HepG2 (cell line): Measurements from ENCODE around the gene AGAP1. TPM values are rescaled to one million over a fixed set of nuclear protein-coding genes. Genes with fewer than 3 reads are reported as not detected.

Source experiments
- ATAC-seq: fragments of 200-7000 bp; cut with Tn5 transposase; 3 replicates; pipeline ENCODE4 v1.9.1; 2020; ENCODE audit warnings: mild to moderate bottlenecking, moderate library complexity
- BruUV-seq: library from RNA; stranded (reverse); fragments of 400-500 nt; replicated peaks from 2 replicates; lab custom pipeline; 2021; lab: Mats Ljungman, UMichigan
- CTCF ChIA-PET: fragments of 300-600 bp; formaldehyde crosslinking; extraction: SDS; loops from one replicate; lab custom pipeline; 2021; ENCODE audit warnings: low total read pairs, inconsistent platforms, low intra/inter-chr PET ratio; lab: Yijun Ruan, JAX
- POLR2A ChIA-PET: fragments of 350-600 bp; sonication (Branson Sonifier 250); formaldehyde crosslinking; loops from one replicate; lab custom pipeline; 2020; ENCODE audit warnings: antibody characterized with exemption, inconsistent platforms; lab: Yijun Ruan, JAX
- DNase-seq: peaks from one replicate; pipeline ENCODE4 v3.0.0-alpha.2; 2015; ENCODE audit warnings: low spot score
- FAIRE-seq: peaks from 3 replicates; lab custom pipeline; 2011; peaks lifted over from hg19 to GRCh38; lab: Jason Lieb, UNC
- H2AFZ ChIP-seq: one replicate; pipeline ENCODE4 v1.6.1; 2011; ENCODE audit warnings: low read length, inconsistent platforms
- H3K27ac ChIP-seq: fragments of 300-600 bp; 3 replicates; pipeline ENCODE4 v1.8.0; 2011; ENCODE audit warnings: mixed run types, mild to moderate bottlenecking, mixed read lengths, low read length, inconsistent platforms; ENCODE audit not compliant: insufficient read depth; ENCODE audit errors: extremely low read length
- H3K27me3 ChIP-seq, 2 experiments: fragments of 200-600 bp in 1 of 2; 2 replicates in 1 of 2; 3 replicates in 1 of 2; pipeline versions ENCODE4 v1.6.0 to v1.8.0; 2011; ENCODE audit warnings: low read length in 2 of 2, mild to moderate bottlenecking in 2 of 2, moderate library complexity in 2 of 2, inconsistent platforms in 1 of 2; ENCODE audit not compliant: insufficient read depth in 2 of 2, control insufficient read depth in 1 of 2
- H3K36me3 ChIP-seq, 2 experiments: fragments of 200-600 bp in 1 of 2; replicated peaks in 1 of 2; 2 replicates in 1 of 2; 3 replicates in 1 of 2; pipeline versions ENCODE4 v1.5.1 to v1.8.0; 2011; ENCODE audit warnings: low read length in 2 of 2, inconsistent platforms in 1 of 2; ENCODE audit not compliant: insufficient read depth in 2 of 2, control insufficient read depth in 1 of 2
- H3K4me1 ChIP-seq: 2 replicates; pipeline ENCODE4 v1.5.1; 2012; ENCODE audit warnings: low read length, inconsistent platforms; ENCODE audit not compliant: insufficient read depth
- H3K4me2 ChIP-seq: 2 replicates; pipeline ENCODE4 v1.6.0; 2011; ENCODE audit warnings: low read depth, low read length, inconsistent platforms
- H3K4me3 ChIP-seq, 3 experiments: fragments of 200-600 bp in 1 of 3; sonication (generic), shearing (Covaris generic) in 1 of 3; replicated peaks in 1 of 3; 2 replicates each; pipeline ENCODE4 v1.5.1; 2011 to 2016; ENCODE audit warnings: low read length in 3 of 3, inconsistent platforms in 2 of 3, low read depth in 2 of 3, mild to moderate bottlenecking in 2 of 3, control low read depth in 1 of 3, mixed read lengths in 1 of 3; ENCODE audit not compliant: insufficient read depth in 1 of 3
- H3K79me2 ChIP-seq: one replicate; pipeline ENCODE4 v1.6.1; 2011; ENCODE audit warnings: low read length, inconsistent platforms; ENCODE audit not compliant: insufficient read depth
- H3K9ac ChIP-seq: 2 replicates; pipeline ENCODE4 v1.6.0; 2011; ENCODE audit warnings: mild to moderate bottlenecking, low read depth, low read length, inconsistent platforms; ENCODE audit not compliant: insufficient read depth
- H3K9me3 ChIP-seq: 2 replicates; pipeline ENCODE4 v1.5.1; 2012; ENCODE audit warnings: mild to moderate bottlenecking, low read length
- H4K20me1 ChIP-seq: 2 replicates; pipeline ENCODE4 v1.6.0; 2011; ENCODE audit warnings: inconsistent platforms, mild to moderate bottlenecking, low read length, moderate library complexity; ENCODE audit not compliant: insufficient read depth
- JUNB ChIP-seq: sonication (generic); formaldehyde crosslinking; IDR thresholded peaks from 2 replicates; pipeline ENCODE4 v1.8.0; 2022; ENCODE audit warnings: missing genetic modification reagents, mild to moderate bottlenecking, borderline replicate concordance
- KDM5B ChIP-seq: sonication (generic); formaldehyde crosslinking; IDR thresholded peaks from 2 replicates; pipeline ENCODE4 v1.4.0; 2020; ENCODE audit warnings: missing genetic modification reagents, mild to moderate bottlenecking, borderline replicate concordance
- MXI1 ChIP-seq: IDR thresholded peaks from 3 replicates; pipeline ENCODE4 v1.6.1; 2012; ENCODE audit warnings: low read depth, low read length, inconsistent platforms, borderline replicate concordance
- NCOA1 ChIP-seq: sonication (generic); formaldehyde crosslinking; IDR thresholded peaks from 2 replicates; pipeline ENCODE4 v1.9.0; 2021; ENCODE audit warnings: missing genetic modification reagents
- PPARG ChIP-seq: conservative IDR thresholded peaks from 2 replicates; pipeline ENCODE4 v1.6.1; 2016; ENCODE audit warnings: missing biosample characterization, missing genetic modification reagents
- RNF2 ChIP-seq: fragments of 450-650 bp; conservative IDR thresholded peaks from 2 replicates; pipeline ENCODE4 v1.6.1; 2016; ENCODE audit warnings: low read depth
- SKIL ChIP-seq: sonication (generic); formaldehyde crosslinking; IDR thresholded peaks from 2 replicates; pipeline ENCODE4 v1.8.0; 2022; ENCODE audit warnings: missing genetic modification reagents, mild to moderate bottlenecking, moderate library complexity, borderline replicate concordance
- SMAD3 ChIP-seq: sonication (generic); formaldehyde crosslinking; IDR thresholded peaks from 2 replicates; pipeline ENCODE4 v1.4.0; 2020; ENCODE audit warnings: missing genetic modification reagents
- ZFP36 ChIP-seq: fragments of 150-350 bp; IDR thresholded peaks from 2 replicates; pipeline ENCODE4 v1.6.1; 2018; ENCODE audit warnings: borderline replicate concordance, low read length, low read depth; ENCODE audit not compliant: partially characterized antibody
- ZMYM4 ChIP-seq: sonication (generic); formaldehyde crosslinking; IDR thresholded peaks from 2 replicates; pipeline ENCODE4 v1.8.1; 2023; ENCODE audit warnings: mild to moderate bottlenecking, missing genetic modification reagents
- ZNF3 ChIP-seq: IDR thresholded peaks from 2 replicates; pipeline ENCODE4 v1.7.0; 2017; ENCODE audit warnings: inconsistent platforms
- ZNF331 ChIP-seq: sonication (generic); formaldehyde crosslinking; IDR thresholded peaks from 2 replicates; pipeline ENCODE4 v1.4.0; 2020; ENCODE audit warnings: missing genetic modification reagents
- ZNF777 ChIP-seq: sonication (generic); formaldehyde crosslinking; IDR thresholded peaks from 2 replicates; pipeline ENCODE4 v1.4.0; 2020; ENCODE audit warnings: missing genetic modification reagents
- ZNF781 ChIP-seq: sonication (generic); formaldehyde crosslinking; IDR thresholded peaks from 2 replicates; pipeline ENCODE4 v1.5.1; 2020; ENCODE audit warnings: borderline replicate concordance, mild to moderate bottlenecking, missing genetic modification reagents; ENCODE audit errors: not compliant biosample characterization
- WGBS: methylation state at CpG from one replicate; pipeline ENCODE4 v1.1.6; 2017; ENCODE audit warnings: low lambda C conversion rate; 5-methylcytosine and 5-hydroxymethylcytosine counted together
- in situ Hi-C: cut with HindIII; loops from 2 replicates; pipeline ENCODE4 v1.10.0; 2017; ENCODE audit warnings: low pct_unique_long_range_greater_than_20kb; ENCODE audit not compliant: extremely low pct_ligation_motif_present
- intact Hi-C: fragments of 100-400 bp; cut with micrococcal nuclease; formaldehyde crosslinking; loops from one replicate; pipeline ENCODE4 v1.10.0; 2022; ENCODE audit not compliant: unreplicated experiment
- polyA plus RNA-seq, 8 experiments: library from polyadenylated mRNA; depleted of rRNA in 3 of 8; stranded (reverse) in 7 of 8; unstranded in 1 of 8; fragments of >200 nt; fragmentation: Illumina TruSeq in 4 of 8; extraction: Trizol in 4 of 8; gene quantifications; 2 replicates each; pipeline versions ENCODE4 v1.2.1 to v1.2.3, GENCODE V29; 2011 to 2016; ENCODE audit warnings: low read depth in 4 of 8, missing spikeins in 1 of 8, mixed read lengths in 1 of 8; ENCODE audit not compliant: insufficient read depth in 1 of 8
- total RNA-seq, 5 experiments: library from RNA; depleted of rRNA; stranded (reverse); fragments of >200 nt; fragmentation: Illumina TruSeq; extraction: Trizol; gene quantifications; 2 replicates each; pipeline ENCODE4 v1.2.3, GENCODE V29; 2016; ENCODE audit warnings: low read depth in 1 of 5
- TF ChIP-seq, protein P1 (sequence below): sonication (generic); formaldehyde crosslinking; IDR thresholded peaks from 2 replicates; pipeline ENCODE4 v1.4.0; 2020; ENCODE audit warnings: missing genetic modification reagents

AGAP1 gene
- total and polyA plus RNA-seq, 2 of the 13 experiments (the other 11 are each of a cell fraction or from before 2014, with no cell fraction given): 21.2 to 32.7 TPM

DNA sequence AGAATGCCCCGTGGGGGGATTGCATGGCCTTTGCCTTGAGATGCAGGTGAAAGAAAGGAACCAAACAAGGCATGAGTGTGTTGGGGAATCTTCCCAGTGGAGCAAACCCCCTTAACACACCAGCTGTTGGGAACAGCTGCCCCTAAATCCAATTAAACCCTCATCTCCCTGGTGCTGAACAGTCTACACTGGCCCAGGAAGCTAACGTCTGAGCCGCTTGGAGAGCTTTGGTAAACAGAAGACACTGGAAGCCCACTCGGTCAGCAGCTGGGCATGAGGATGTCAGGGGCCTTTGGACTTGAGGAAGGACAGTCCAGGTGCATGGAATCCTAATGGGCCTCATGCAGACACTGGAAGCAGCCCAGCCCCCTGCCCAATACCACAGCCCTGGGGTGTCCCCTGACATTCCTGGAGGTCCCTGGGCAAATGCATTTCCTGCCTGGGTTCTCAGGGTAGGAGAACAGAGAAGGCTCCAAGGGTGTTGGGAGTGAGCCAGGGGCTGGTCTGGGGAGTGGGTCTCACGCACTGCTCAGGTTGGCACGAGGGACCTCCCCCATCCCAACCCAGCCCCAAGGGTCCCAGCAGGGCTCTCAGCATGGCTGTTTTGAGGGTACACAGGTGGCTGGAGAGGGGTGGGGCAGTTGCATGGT is 636.6 kb downstream of the AGAP1 start:
- Histone ChIP-seq H3K27me3 (no peaks in the 10 kb centered on the region), H3K27ac (no peak overlapping the region), H3K4me1 (no peaks in the 10 kb centered on the region), H3K9me3 (no peaks in the 10 kb centered on the region), H2AFZ (no peak overlapping the region), H3K9ac (no peak overlapping the region), H3K36me3 (peaks cover 2 to 9% of the 10 kb centered on the region in 2 experiments; a peak in 3 of 5 replicates), H3K79me2 (no peaks in the 10 kb centered on the region), H4K20me1 (no peaks in the 10 kb centered on the region; the same call in 1 of the 2 replicates), H3K4me3 (no peak overlapping the region), H3K4me2 (no peak overlapping the region)
- CTCF ChIA-PET: no interaction called here
- in situ Hi-C loops (no loop called here), intact Hi-C loops (no loop called here)
- ATAC-seq: peak; percentile 14; the same call in 1 of the 3 replicates
- WGBS: 73% methylated on average over 6 of the region's 6 CpGs
- FAIRE-seq: no peak
- TF ChIP-seq SKIL (CRISPR knock-in tag): no peak
- TF ChIP-seq ZNF331: no peak
- TF ChIP-seq PPARG: no peak
- no peak for TF ChIP-seq ZFP36
- no peak for TF ChIP-seq ZMYM4 (CRISPR knock-in tag)
- no peak for TF ChIP-seq ZNF3 (CRISPR knock-in tag)
- no peak for TF ChIP-seq KDM5B (CRISPR knock-in tag)
- TF ChIP-seq RNF2: no peak
- no peak for TF ChIP-seq SMAD3 (CRISPR knock-in tag)
- TF ChIP-seq JUNB (CRISPR knock-in tag): no peak
- no peak for TF ChIP-seq MXI1
- TF ChIP-seq ZNF781 (CRISPR knock-in tag): no peak
- TF ChIP-seq, protein P1, sequence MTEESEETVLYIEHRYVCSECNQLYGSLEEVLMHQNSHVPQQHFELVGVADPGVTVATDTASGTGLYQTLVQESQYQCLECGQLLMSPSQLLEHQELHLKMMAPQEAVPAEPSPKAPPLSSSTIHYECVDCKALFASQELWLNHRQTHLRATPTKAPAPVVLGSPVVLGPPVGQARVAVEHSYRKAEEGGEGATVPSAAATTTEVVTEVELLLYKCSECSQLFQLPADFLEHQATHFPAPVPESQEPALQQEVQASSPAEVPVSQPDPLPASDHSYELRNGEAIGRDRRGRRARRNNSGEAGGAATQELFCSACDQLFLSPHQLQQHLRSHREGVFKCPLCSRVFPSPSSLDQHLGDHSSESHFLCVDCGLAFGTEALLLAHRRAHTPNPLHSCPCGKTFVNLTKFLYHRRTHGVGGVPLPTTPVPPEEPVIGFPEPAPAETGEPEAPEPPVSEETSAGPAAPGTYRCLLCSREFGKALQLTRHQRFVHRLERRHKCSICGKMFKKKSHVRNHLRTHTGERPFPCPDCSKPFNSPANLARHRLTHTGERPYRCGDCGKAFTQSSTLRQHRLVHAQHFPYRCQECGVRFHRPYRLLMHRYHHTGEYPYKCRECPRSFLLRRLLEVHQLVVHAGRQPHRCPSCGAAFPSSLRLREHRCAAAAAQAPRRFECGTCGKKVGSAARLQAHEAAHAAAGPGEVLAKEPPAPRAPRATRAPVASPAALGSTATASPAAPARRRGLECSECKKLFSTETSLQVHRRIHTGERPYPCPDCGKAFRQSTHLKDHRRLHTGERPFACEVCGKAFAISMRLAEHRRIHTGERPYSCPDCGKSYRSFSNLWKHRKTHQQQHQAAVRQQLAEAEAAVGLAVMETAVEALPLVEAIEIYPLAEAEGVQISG (CRISPR knock-in tag): no peak
- no peak for TF ChIP-seq ZNF777 (CRISPR knock-in tag)
- TF ChIP-seq NCOA1 (CRISPR knock-in tag): no peak
- no TSS peak for BruUV-seq
- POLR2A ChIA-PET: no interaction called here
- DNase-seq: no peak
